A673 (cell line): ENCODE results near the gene SLC2A8. TPM values are rescaled to one million over a fixed set of nuclear protein-coding genes. Genes with fewer than 3 reads are reported as not detected.

Experiments used
- BruUV-seq: library from RNA; stranded (reverse); fragments of 400-500 nt; replicated peaks from 2 replicates; lab custom pipeline; 2021; lab: Mats Ljungman, UMichigan
- CTCF ChIA-PET: fragments of 300-600 bp; sonication (Branson Sonifier 250); formaldehyde crosslinking; loops from one replicate; lab custom pipeline; 2022; ENCODE audit warnings: antibody characterized with exemption; lab: Charles Lee
- POLR2A ChIA-PET: fragments of 300-600 bp; sonication (Branson Sonifier 250); formaldehyde crosslinking; loops from one replicate; lab custom pipeline; 2022; ENCODE audit warnings: antibody characterized with exemption; ENCODE audit not compliant: low non-redundant PET; lab: Charles Lee
- DNase-seq: peaks from one replicate; pipeline ENCODE4 v3.0.0-alpha.2; 2015; ENCODE audit warnings: low spot score
- H3K27ac ChIP-seq: fragments of 200-600 bp; sonication (generic); 2 replicates; pipeline ENCODE4 v1.5.1; 2016; ENCODE audit warnings: mixed run types, low read depth, mild to moderate bottlenecking, mixed read lengths, antibody characterized with exemption, low read length; ENCODE audit not compliant: poor library complexity, severe bottlenecking
- H3K27me3 ChIP-seq: fragments of 200-600 bp; sonication (generic); replicated peaks from 2 replicates; pipeline ENCODE4 v1.6.1; 2017; ENCODE audit warnings: mixed run types, low read depth, mild to moderate bottlenecking, mixed read lengths, antibody characterized with exemption, low read length; ENCODE audit not compliant: insufficient read depth, poor library complexity
- H3K36me3 ChIP-seq: fragments of 200-600 bp; sonication (generic); 2 replicates; pipeline ENCODE4 v1.6.1; 2016; ENCODE audit warnings: mixed run types, mild to moderate bottlenecking, mixed read lengths, antibody characterized with exemption, low read length; ENCODE audit not compliant: insufficient read depth, poor library complexity, severe bottlenecking
- H3K4me1 ChIP-seq: fragments of 200-600 bp; sonication (generic); 2 replicates; pipeline ENCODE4 v1.6.1; 2017; ENCODE audit warnings: mixed run types, mild to moderate bottlenecking, mixed read lengths, antibody characterized with exemption, low read length; ENCODE audit not compliant: insufficient read depth, poor library complexity, severe bottlenecking
- H3K4me3 ChIP-seq: fragments of 200-600 bp; sonication (generic); 2 replicates; pipeline ENCODE4 v1.5.1; 2016; ENCODE audit warnings: low read depth, mixed run types, mild to moderate bottlenecking, mixed read lengths, low read length; ENCODE audit not compliant: poor library complexity, severe bottlenecking
- H3K9me3 ChIP-seq: fragments of 200-600 bp; sonication (generic); 2 replicates; pipeline ENCODE4 v1.6.1; 2016; ENCODE audit warnings: mixed run types, low read depth, mild to moderate bottlenecking, mixed read lengths, antibody characterized with exemption, low read length; ENCODE audit not compliant: poor library complexity, severe bottlenecking
- EZH2 ChIP-seq: fragments of 200-600 bp; sonication (generic); IDR thresholded peaks from 2 replicates; pipeline ENCODE4 v1.6.1; 2017; ENCODE audit warnings: borderline replicate concordance, low read depth, mild to moderate bottlenecking, mixed read lengths, antibody characterized with exemption, low read length; ENCODE audit not compliant: poor library complexity, severe bottlenecking
- intact Hi-C: fragments of 100-400 bp; cut with micrococcal nuclease; formaldehyde crosslinking; loops from one replicate; pipeline ENCODE4 v1.10.0; 2022; ENCODE audit not compliant: unreplicated experiment
- total RNA-seq: library from RNA; stranded (reverse); gene quantifications from 2 replicates; pipeline ENCODE4 v1.2.3, GENCODE V29; 2021
- TF ChIP-seq, protein P1 (sequence below): fragments of 300-800, 200-600 bp; sonication (generic); conservative IDR thresholded peaks from 2 replicates; pipeline ENCODE4 v1.5.1; 2017; ENCODE audit warnings: low read depth, mild to moderate bottlenecking, antibody characterized with exemption, low read length, moderate library complexity, mixed read lengths

Gene SLC2A8
- total RNA-seq, 1 experiment from 2014 or later = 12.7 TPM

DNA sequence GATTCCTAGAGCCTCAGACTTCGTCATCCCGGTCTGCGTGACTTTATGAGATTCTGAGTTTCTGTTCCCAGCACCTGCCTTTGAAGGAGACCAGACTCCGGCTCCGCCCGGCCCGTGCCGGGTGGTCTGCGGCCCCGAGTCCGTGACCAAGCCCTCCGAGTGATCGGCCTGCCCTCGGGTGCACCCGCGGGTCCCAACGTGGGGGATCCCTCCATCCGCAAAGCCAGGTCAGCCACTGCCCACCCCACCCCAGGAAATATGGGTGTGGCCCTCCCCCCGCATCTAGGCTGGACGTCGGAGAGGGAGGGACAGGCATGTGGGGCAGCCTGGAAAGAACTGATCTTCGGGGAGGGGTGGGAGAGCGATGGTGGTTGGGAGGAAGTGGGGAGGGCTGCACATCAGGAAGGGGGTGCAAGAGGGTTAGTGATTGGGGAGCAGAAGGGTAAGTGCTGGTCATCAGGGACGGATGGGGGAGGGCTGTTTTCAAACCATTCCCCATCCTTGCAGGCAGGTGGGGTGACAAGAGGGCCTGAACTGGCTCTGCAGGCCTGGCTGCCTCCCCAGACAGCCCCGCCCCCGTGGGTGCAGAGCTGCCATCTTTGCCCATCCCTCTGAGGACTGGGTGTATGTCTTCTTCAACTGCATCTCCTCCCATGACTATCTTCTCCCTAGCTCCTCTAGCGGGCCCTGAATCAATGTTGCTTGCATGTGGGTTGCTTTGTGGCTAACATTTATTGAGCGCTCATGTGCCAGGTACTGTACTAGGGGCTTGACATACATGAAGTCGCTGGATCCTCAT is 55.1 kb downstream of the SLC2A8 start:
- peaks cover 46% of the 10 kb centered on the region for H3K36me3 ChIP-seq
- ChIA-PET CTCF (interaction anchor here (0.6 kb wide), 1 partner anchor 8 kb away, joined by 5 read pairs; no protein-coding TSS in a partner anchor), POLR2A (interaction anchor here (0.5 to 0.6 kb wide), 2 partner anchors 132 to 227 kb away, joined by 4 to 16 read pairs; no protein-coding TSS in a partner anchor)
- TF ChIP-seq, protein P1, sequence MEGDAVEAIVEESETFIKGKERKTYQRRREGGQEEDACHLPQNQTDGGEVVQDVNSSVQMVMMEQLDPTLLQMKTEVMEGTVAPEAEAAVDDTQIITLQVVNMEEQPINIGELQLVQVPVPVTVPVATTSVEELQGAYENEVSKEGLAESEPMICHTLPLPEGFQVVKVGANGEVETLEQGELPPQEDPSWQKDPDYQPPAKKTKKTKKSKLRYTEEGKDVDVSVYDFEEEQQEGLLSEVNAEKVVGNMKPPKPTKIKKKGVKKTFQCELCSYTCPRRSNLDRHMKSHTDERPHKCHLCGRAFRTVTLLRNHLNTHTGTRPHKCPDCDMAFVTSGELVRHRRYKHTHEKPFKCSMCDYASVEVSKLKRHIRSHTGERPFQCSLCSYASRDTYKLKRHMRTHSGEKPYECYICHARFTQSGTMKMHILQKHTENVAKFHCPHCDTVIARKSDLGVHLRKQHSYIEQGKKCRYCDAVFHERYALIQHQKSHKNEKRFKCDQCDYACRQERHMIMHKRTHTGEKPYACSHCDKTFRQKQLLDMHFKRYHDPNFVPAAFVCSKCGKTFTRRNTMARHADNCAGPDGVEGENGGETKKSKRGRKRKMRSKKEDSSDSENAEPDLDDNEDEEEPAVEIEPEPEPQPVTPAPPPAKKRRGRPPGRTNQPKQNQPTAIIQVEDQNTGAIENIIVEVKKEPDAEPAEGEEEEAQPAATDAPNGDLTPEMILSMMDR = no peak
- intact Hi-C loops = no loop called here
- peak overlapping the region; percentile 96 for H3K27ac ChIP-seq
- DNase-seq = peak; percentile 67
- H3K4me1 ChIP-seq = peaks cover 14% of the 10 kb centered on the region
- no peaks in the 10 kb centered on the region for H3K9me3 ChIP-seq
- no peaks in the 10 kb centered on the region for H3K27me3 ChIP-seq
- peak overlapping the region; percentile 84 for H3K4me3 ChIP-seq
- BruUV-seq = TSS peak; percentile 39

DNA sequence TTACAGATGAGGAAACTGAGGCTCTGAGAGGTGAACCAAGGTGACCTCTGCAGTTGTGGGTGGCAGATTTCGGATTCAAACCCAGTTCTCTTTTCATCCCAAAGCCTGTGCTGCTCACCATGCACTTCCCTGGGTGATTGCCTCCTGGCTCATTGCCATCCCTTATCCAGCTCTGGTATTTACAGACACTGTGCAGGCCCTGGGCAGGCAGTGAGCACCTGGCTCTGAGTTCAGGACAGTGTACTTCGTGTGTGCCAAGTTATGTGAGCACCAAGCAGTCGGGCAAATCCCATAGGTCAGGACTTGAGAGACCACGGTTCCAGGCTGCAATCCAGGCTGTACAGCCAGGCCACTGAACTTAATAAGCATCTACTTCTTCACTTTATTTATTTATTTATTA is 55.7 kb downstream of the SLC2A8 start:
- intact Hi-C loops = no loop called here
- POLR2A ChIA-PET = no interaction called here
- H3K9me3 ChIP-seq = no peaks in the 10 kb centered on the region
- BruUV-seq = no TSS peak
- no peak for DNase-seq
- peak overlapping the region; percentile 84 for H3K4me3 ChIP-seq
- TF ChIP-seq, protein P1 = no peak
- no peak for TF ChIP-seq EZH2
- H3K4me1 ChIP-seq = peaks cover 14% of the 10 kb centered on the region
- H3K36me3 ChIP-seq = peaks cover 39% of the 10 kb centered on the region
- CTCF ChIA-PET = no interaction called here
- no peak overlapping the region for H3K27ac ChIP-seq
- H3K27me3 ChIP-seq = no peaks in the 10 kb centered on the region

DNA sequence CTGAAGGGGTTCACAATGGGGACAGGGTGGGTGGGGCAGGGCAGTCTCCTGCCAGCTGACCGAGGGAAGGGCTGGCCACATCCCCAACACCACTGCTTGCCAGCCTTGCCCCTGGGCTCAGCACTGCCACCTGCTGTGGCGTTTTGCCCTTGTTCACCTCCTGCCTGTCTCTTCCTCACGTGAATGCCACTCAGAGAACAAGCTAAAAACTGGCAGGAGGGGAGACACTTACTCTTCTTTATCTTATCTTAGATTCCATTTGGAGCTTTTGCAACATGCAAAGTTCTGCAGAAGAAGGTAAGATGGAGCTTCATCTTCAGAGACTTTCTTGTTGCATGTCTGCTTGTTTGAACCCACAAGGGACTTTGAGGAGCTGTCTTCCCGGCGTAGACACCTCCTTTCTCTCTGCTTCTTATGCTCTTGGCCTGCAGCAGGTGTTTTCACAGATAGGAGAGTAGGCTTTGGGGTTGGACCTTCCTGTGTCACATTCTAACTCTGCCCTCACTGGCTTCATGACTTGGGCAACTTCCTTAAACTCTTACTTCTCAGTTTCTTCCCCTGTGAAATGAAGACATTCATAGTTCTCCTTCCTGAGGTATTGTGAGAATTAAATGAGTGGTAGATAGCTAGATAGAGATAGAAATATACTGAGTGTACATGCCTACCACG is 58.5 kb downstream of the SLC2A8 start:
- no peak overlapping the region for H3K27ac ChIP-seq
- no peaks in the 10 kb centered on the region for H3K27me3 ChIP-seq
- no peaks in the 10 kb centered on the region for H3K9me3 ChIP-seq
- intact Hi-C loops = no loop called here
- no TSS peak for BruUV-seq
- POLR2A ChIA-PET = no interaction called here
- H3K4me3 ChIP-seq = no peak overlapping the region
- CTCF ChIA-PET = no interaction called here
- H3K36me3 ChIP-seq = peaks cover 12% of the 10 kb centered on the region
- no peak for DNase-seq
- TF ChIP-seq EZH2 = no peak
- TF ChIP-seq, protein P1 = peak; percentile 33
- peaks cover 5% of the 10 kb centered on the region for H3K4me1 ChIP-seq
